Right cardiac atrium (tissue), 5 donors: ENCODE results near the gene CD83. TPM values are rescaled to one million over a fixed set of nuclear protein-coding genes. Genes with fewer than 3 reads are reported as not detected.

Experiments used
- ATAC-seq, 2 donors: fragments of 200-7000 bp; cut with Tn5 transposase; one replicate each; pipeline versions ENCODE4 v1.8.0 to v1.9.1; 2020; ENCODE audit warnings: moderate library complexity in 2 of 2, mild to moderate bottlenecking in 1 of 2
- DNase-seq, 3 donors: peaks; one replicate each; pipeline ENCODE4 v3.0.0-alpha.2; 2020
- H3K27ac ChIP-seq: one replicate; pipeline ENCODE4 v1.5.1; 2013; ENCODE audit warnings: mild to moderate bottlenecking, low read length, control low read depth, moderate library complexity
- H3K27me3 ChIP-seq: one replicate; pipeline ENCODE4 v1.6.1; 2013; ENCODE audit not compliant: control insufficient read depth, insufficient read depth
- H3K4me1 ChIP-seq: one replicate; pipeline ENCODE4 v1.6.1; 2013; ENCODE audit warnings: low read length; ENCODE audit not compliant: control insufficient read depth, insufficient read depth
- H3K4me3 ChIP-seq: one replicate; pipeline ENCODE4 v1.5.1; 2013; ENCODE audit warnings: low read length, control low read depth
- H3K9me3 ChIP-seq: one replicate; pipeline ENCODE4 v1.6.1; 2013; ENCODE audit warnings: low read length; ENCODE audit not compliant: control insufficient read depth
- WGBS: extraction: QIAGEN DNeasy Blood & Tissue Kit; methylation state at CpG from one replicate; pipeline ENCODE4 v1.1.7; 2013; 5-methylcytosine and 5-hydroxymethylcytosine counted together
- intact Hi-C, 4 donors: fragments of 100-400 bp; cut with DNase I; formaldehyde crosslinking; loops; one replicate each; pipeline versions ENCODE4 v1.11.0 to v1.14.0; 2022 to 2023
- polyA plus RNA-seq: library from polyadenylated mRNA; stranded (reverse); fragments of 200-250 nt; gene quantifications from one replicate; pipeline ENCODE4 v1.2.3, GENCODE V29; 2013
- total RNA-seq, 4 donors: library from RNA; stranded (reverse); fragmentation: NEBNext Ultra II Directional; extraction: Animal tissue kit (Norgen Biotek cat#: 25700); gene quantifications; one replicate each; pipeline ENCODE4 v1.2.1, GENCODE V29; 2021
- donor health status: healthy with polysubstance abuse.
- donor health status: DM: no; HTN: yes; CAD: no.
- donor health status: DM: no; HTN: no; CAD: no.
- donor health status: DM: no; HTN: yes; CAD: no; lungs with severe emphysema.
- donor health status: DM: yes; HTN: yes; CAD: no.

The CD83 gene
- total and polyA plus RNA-seq, 5 donors, result 1.7 to 2.6 (median 1.9) TPM

- WGBS, result 51% methylated on average over 14 of the region's 14 CpGs
- Histone ChIP-seq H3K27ac (no peak overlapping the region), H3K4me1 (no peaks in the 10 kb centered on the region), H3K27me3 (no peaks in the 10 kb centered on the region), H3K4me3 (no peak overlapping the region), H3K9me3 (no peaks in the 10 kb centered on the region)
- ATAC-seq (peak; percentile 43 to 68), DNase-seq (peak in 1 of 3 donors; percentile 55)
- intact Hi-C loops, result no loop called here
These were observed 8.8 kb upstream of the CD83 start for GRCh38 chr6:14108571-14109410.

DNA sequence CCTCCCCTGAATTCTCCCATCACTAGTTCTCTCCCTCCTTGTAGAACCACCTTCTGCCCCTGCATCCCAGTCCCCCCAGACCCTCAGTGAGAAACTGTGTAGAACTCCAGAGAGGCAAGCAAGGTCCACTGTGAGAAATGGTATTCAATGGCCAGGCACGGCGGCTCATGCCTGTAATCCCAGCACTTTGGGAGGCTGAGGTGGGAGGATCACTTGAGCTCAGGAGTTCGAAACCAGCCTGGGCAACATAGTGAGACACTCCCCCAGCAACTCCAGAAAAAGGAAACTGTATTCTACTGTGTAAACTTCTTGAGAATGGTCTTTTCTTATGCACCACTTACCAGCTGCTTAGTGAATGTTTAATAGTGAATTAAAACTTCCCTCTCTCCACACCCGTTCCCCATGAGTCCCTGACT lies 8.2 kb upstream of the CD83 start:
- H3K4me3 ChIP-seq, result no peak overlapping the region
- ATAC-seq (no peak), DNase-seq (no peak)
- H3K27ac ChIP-seq, result no peak overlapping the region
- no peaks in the 10 kb centered on the region for H3K27me3 ChIP-seq
- no peaks in the 10 kb centered on the region for H3K4me1 ChIP-seq
- 82% methylated on average over 4 of the region's 4 CpGs for WGBS
- intact Hi-C loops, result no loop called here
- H3K9me3 ChIP-seq, result no peaks in the 10 kb centered on the region

GRCh38 chr6:14110001-14110818 lies 7.4 kb upstream of the CD83 start:
- Histone ChIP-seq H3K27ac (no peak overlapping the region), H3K4me3 (no peak overlapping the region), H3K4me1 (no peaks in the 10 kb centered on the region), H3K9me3 (no peaks in the 10 kb centered on the region), H3K27me3 (no peaks in the 10 kb centered on the region)
- DNase-seq, result no peak
- WGBS, result 84% methylated on average over 11 of the region's 11 CpGs
- intact Hi-C loops, result no loop called here
- ATAC-seq, result no peak

GRCh38 chr6:14113976-14114375 lies 3.6 kb upstream of the CD83 start:
- ATAC-seq, result no peak
- WGBS, result 78% methylated on average over 1 of the region's 1 CpG
- H3K27ac ChIP-seq, result no peak overlapping the region
- H3K9me3 ChIP-seq, result no peaks in the 10 kb centered on the region
- no peaks in the 10 kb centered on the region for H3K4me1 ChIP-seq
- intact Hi-C loops, result no loop called here
- H3K4me3 ChIP-seq, result no peak overlapping the region
- H3K27me3 ChIP-seq, result no peaks in the 10 kb centered on the region
- DNase-seq, result no peak

GRCh38 chr6:14118091-14118439 lies 493 bp downstream of the CD83 start:
- WGBS, result 42% methylated on average over 10 of the region's 10 CpGs
- intact Hi-C loops, result no loop called here
- H3K4me3 ChIP-seq, result peak overlapping the region; percentile 94
- H3K27ac ChIP-seq, result no peak overlapping the region
- H3K27me3 ChIP-seq, result no peaks in the 10 kb centered on the region
- no peak for DNase-seq
- H3K9me3 ChIP-seq, result no peaks in the 10 kb centered on the region
- peak in 1 of 2 donors; percentile 17 for ATAC-seq
- no peaks in the 10 kb centered on the region for H3K4me1 ChIP-seq

DNA sequence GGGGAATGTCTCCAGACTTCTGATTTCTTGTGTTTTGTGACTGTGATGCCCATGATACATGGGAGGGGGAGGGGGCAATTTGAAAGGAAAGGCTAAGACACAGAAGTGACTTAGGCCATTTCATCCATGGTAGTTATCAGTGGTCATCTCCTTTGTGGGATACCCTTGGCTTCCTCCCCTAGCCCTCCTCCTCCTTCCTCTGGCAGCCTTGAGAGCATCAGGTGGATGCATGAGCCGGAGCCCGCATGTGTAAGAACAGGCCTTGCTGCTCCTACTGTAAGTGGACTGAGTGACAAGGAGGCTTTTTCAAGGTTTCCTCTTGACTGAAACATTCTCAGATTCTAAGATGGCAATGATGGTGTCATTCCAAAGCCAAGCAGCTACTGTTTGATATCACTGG lies 874 bp downstream of the CD83 start:
- H3K27ac ChIP-seq, result no peak overlapping the region
- ATAC-seq (no peak), DNase-seq (no peak)
- intact Hi-C loops, result no loop called here
- H3K9me3 ChIP-seq, result no peaks in the 10 kb centered on the region
- no peak overlapping the region for H3K4me3 ChIP-seq
- H3K4me1 ChIP-seq, result no peaks in the 10 kb centered on the region
- WGBS, result 77% methylated on average over 2 of the region's 2 CpGs
- no peaks in the 10 kb centered on the region for H3K27me3 ChIP-seq

DNA sequence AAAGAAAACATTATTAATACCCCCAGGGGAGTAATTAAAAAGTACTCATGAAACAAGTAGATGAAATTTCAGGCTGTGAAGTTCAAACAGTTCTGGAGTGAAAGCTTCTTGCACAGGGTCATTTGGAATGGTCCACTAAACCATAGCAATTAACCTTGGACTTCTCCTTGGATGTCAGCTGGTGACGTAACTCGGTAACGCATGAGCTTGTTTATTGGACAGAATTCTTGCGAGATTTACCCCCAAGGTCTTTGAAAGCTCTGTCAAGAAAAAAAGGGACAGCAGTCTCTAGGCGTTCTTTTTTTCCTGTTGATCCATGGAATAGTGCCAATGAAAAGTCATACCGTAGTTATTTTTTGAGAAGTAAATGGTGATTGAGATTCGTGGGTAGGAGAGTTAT lies 2.2 kb downstream of the CD83 start:
- 54% methylated on average over 7 of the region's 7 CpGs for WGBS

DNA sequence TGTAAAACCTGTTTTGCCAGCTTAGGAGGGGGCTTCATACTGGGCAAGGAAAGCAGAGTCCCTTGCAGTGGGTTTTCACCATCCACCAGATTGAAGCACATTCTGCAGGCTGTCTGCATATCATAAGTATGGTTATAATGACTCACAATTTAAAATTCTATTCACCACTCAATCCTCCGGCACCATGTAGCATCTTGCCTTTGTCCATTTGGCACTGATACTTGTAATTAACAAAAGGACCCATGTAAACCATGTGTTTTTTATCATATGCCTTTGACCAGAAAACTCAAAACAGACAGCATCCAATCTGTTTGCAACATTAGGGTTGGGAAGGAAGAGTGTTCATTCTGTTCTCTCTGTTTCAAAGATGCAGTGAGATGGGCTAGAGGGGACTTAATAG lies 3.0 kb downstream of the CD83 start:
- DNase-seq (no peak), ATAC-seq (no peak)
- Histone ChIP-seq H3K9me3 (no peaks in the 10 kb centered on the region), H3K4me1 (no peaks in the 10 kb centered on the region), H3K27me3 (no peaks in the 10 kb centered on the region), H3K27ac (no peak overlapping the region), H3K4me3 (no peak overlapping the region)
- intact Hi-C loops, result no loop called here
- WGBS, result 82% methylated on average over 1 of the region's 1 CpG

More for the DNA sequence above, 2.2 kb downstream of the CD83 start:
- Histone ChIP-seq H3K4me3 (no peak overlapping the region), H3K27ac (no peak overlapping the region), H3K9me3 (no peaks in the 10 kb centered on the region), H3K27me3 (no peaks in the 10 kb centered on the region), H3K4me1 (no peaks in the 10 kb centered on the region)
- DNase-seq, result no peak
- intact Hi-C loops, result no loop called here
- no peak for ATAC-seq

DNA sequence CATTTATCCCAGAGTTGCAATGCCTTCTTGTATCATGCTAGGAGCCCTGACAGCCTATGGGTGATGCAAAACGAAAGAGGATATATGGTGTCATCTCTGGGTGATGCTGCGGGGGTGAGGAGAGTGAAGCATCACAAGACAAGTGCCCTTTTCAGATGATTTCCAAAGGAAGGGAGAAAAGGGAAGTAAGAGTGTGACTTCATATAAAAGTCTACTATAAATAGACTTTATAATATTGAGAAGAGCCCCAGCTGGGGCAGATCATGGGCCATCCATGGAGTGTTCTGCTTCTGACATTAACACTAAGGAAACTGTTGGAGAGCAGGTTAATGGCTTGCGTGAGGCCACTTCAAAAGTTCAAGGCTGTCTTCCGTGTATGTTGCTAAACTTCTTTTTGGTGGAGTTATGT lies 4.4 kb downstream of the CD83 start:
- DNase-seq, result no peak
- Histone ChIP-seq H3K27me3 (no peaks in the 10 kb centered on the region), H3K27ac (no peak overlapping the region), H3K9me3 (no peaks in the 10 kb centered on the region), H3K4me3 (no peak overlapping the region), H3K4me1 (no peaks in the 10 kb centered on the region)
- ATAC-seq, result peak in 1 of 2 donors; percentile 27
- intact Hi-C loops, result no loop called here
- 82% methylated on average over 4 of the region's 4 CpGs for WGBS

DNA sequence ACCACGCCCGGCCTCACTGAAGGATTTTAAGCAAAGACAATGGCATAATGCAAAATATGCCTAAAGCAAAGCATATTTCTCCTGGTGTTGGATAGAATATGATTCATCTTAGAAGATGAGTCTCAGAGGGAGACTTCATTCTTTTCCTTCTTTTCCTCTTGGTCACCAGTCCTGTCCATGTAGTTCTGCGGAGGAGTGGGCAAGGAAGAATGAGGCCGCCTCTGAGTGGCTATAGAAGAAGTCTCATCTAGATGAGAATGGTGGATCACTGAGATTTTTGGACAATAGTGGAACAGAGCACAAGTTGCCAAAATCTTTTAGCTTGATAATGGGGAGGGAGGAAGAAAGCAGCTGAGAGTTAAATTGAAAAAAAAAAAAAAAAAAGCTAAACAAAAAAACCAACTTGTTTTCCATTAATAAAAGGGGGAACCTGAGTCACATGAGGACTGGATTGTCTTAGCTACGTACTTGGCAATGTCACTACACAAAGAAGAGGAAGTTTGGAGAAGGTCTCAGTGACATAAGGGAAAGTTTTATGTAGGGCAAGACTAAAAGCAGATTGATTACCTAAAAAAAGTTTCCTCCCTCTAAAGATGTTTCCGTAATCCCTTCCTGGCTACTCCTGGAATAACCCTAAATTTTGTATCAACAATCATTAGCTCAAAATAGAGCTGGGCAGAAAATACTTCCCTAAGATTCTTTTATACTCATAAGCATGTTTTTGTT lies 6.0 kb downstream of the CD83 start:
- peak in 1 of 2 donors; percentile 66 for ATAC-seq
- WGBS, result 82% methylated on average over 6 of the region's 6 CpGs

DNA sequence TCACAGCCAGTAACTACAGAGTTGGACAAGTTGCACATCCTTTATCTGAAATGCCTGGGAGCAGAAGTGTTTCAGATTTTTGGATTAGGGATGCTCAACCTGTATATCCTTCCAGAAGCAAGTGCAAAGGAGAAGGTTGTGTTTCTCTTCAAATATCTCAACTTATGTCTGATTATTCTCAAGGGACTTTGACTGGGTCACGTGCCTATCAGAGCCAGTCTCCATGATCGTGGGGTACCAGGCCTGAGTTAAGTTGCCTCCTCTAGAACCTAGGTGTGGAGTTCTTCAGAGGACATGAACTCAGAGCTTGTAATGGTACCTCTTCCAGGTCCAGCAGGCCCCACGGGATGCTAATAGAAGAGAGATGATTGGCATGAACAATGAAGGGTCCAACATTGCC lies 7.8 kb downstream of the CD83 start:
- intact Hi-C loops, result no loop called here
- WGBS, result 77% methylated on average over 3 of the region's 3 CpGs
- DNase-seq, result no peak
- no peak overlapping the region for H3K27ac ChIP-seq
- H3K4me3 ChIP-seq, result no peak overlapping the region
- no peaks in the 10 kb centered on the region for H3K27me3 ChIP-seq
- no peaks in the 10 kb centered on the region for H3K4me1 ChIP-seq
- no peaks in the 10 kb centered on the region for H3K9me3 ChIP-seq
- no peak for ATAC-seq

More for the DNA sequence above, 6.0 kb downstream of the CD83 start:
- H3K27ac ChIP-seq, result no peak overlapping the region
- H3K4me1 ChIP-seq, result no peaks in the 10 kb centered on the region
- intact Hi-C loops, result no loop called here
- H3K9me3 ChIP-seq, result no peaks in the 10 kb centered on the region
- no peaks in the 10 kb centered on the region for H3K27me3 ChIP-seq
- DNase-seq, result no peak
- no peak overlapping the region for H3K4me3 ChIP-seq
